ENCODE results near the gene KIF26B. TPM values are rescaled to one million over a fixed set of nuclear protein-coding genes. Genes with fewer than 3 reads are reported as not detected.

KIF26B gene
- total and polyA plus RNA-seq, 2 experiments from 2014 or later = 0.03 to 0.76 TPM

GRCh38 chr1:245448975-245449431 lies 294.2 kb downstream of the KIF26B start:
- peaks cover 17% of the 10 kb centered on the region for H3K4me1 ChIP-seq (ENCODE audit: insufficient read depth)
- no peaks in the 10 kb centered on the region for H3K9me2 ChIP-seq (ENCODE audit: insufficient read depth)
- TF ChIP-seq EZH2 (IDR thresholded peaks at IDR 0.05; ENCODE audit: low read depth, unreplicated experiment) (no peak), ZNF114 (CRISPR knock-in tag; IDR thresholded peaks at IDR 0.05) (no peak), CTCF (conservative IDR thresholded peaks at IDR 0.05; ENCODE audit: low read depth in 2 of 2) (no peak), ZNF462 (CRISPR knock-in tag; IDR thresholded peaks at IDR 0.05) (no peak), ZNF331 (CRISPR knock-in tag; IDR thresholded peaks at IDR 0.05; ENCODE audit: low read depth) (no peak), REST (IDR thresholded peaks at IDR 0.05; ENCODE audit: unreplicated experiment) (no peak), CREB1 (CRISPR knock-in tag; IDR thresholded peaks at IDR 0.05; ENCODE audit: low read depth) (no peak), POLR2AphosphoS5 (IDR thresholded peaks at IDR 0.05; ENCODE audit: low read depth) (no peak), NANOG (IDR thresholded peaks at IDR 0.05; ENCODE audit: borderline replicate concordance) (no peak)
- ATAC-seq = no peak
- no peak overlapping the region for H3K4me3 ChIP-seq
- H3K27me3 ChIP-seq (ENCODE audit: insufficient read depth) = no peaks in the 10 kb centered on the region
- no peaks in the 10 kb centered on the region for H3K79me2 ChIP-seq (replicated peaks; ENCODE audit: insufficient read depth)
- H3K4me2 ChIP-seq = no peak overlapping the region
- H2AFZ ChIP-seq = peak overlapping the region; percentile 33; the same call in 1 of the 2 replicates
- H3K27me3 Mint-ChIP-seq (ENCODE audit: insufficient read depth, low read depth, poor library complexity) = peaks cover 3% of the 10 kb centered on the region
- no peak overlapping the region for H3K27ac ChIP-seq (ENCODE audit: low read depth)
- no peaks in the 10 kb centered on the region for H3K36me3 Mint-ChIP-seq (ENCODE audit: low read depth)
- H3K4me3 Mint-ChIP-seq = no peak overlapping the region
- H3K27ac Mint-ChIP-seq = no peak overlapping the region
- DNase-seq (ENCODE audit: low spot score) = no peak
- peaks cover 18% of the 10 kb centered on the region for H3K4me1 Mint-ChIP-seq
- no peaks in the 10 kb centered on the region for H4K20me1 ChIP-seq (replicated peaks; ENCODE audit: insufficient read depth)
- H3K9me3 Mint-ChIP-seq = no peaks in the 10 kb centered on the region
- H3K36me3 ChIP-seq (ENCODE audit: insufficient read depth) = no peaks in the 10 kb centered on the region
- H3F3A ChIP-seq (replicated peaks; ENCODE audit: low read depth) = no peaks in the 10 kb centered on the region
